HG03095 (cell line): ENCODE results near the gene TTLL11.
"Not testable (repeated sequence)": the region's sequence is repeated elsewhere in the genome, so short reads cannot be mapped to it uniquely, and the experiment has no call there.

Experiments
- ATAC-seq: cut with Tn5 transposase; IDR thresholded peaks from one replicate; pipeline ENCODE4 v1.9.1; 2021; ENCODE audit warnings: moderate library complexity; ENCODE audit not compliant: unreplicated experiment

The TTLL11 gene

GRCh38 chr9:122125509-122126330 lies 32.6 kb upstream of the TTLL11 start:
- no peak for ATAC-seq

GRCh38 chr9:122125158-122125508 lies 32.0 kb upstream of the TTLL11 start:
- no peak for ATAC-seq

- ATAC-seq = no peak
Measured at GRCh38 chr9:122124528-122124927, 31.4 kb upstream of the TTLL11 start.

GRCh38 chr9:122124048-122124447 lies 30.9 kb upstream of the TTLL11 start:
- ATAC-seq = no peak

GRCh38 chr9:122122903-122123632 lies 30.0 kb upstream of the TTLL11 start:
- peak; percentile 47 for ATAC-seq

GRCh38 chr9:122122468-122122867 lies 29.4 kb upstream of the TTLL11 start:
- ATAC-seq = no peak

- no peak for ATAC-seq
Measured at GRCh38 chr9:122121931-122122330, 28.8 kb upstream of the TTLL11 start.

- no peak for ATAC-seq
Measured at GRCh38 chr9:122121391-122121790, 28.3 kb upstream of the TTLL11 start.

GRCh38 chr9:122120316-122121071 lies 27.4 kb upstream of the TTLL11 start:
- no peak for ATAC-seq

GRCh38 chr9:122119721-122120120 lies 26.6 kb upstream of the TTLL11 start:
- no peak for ATAC-seq

GRCh38 chr9:122119166-122119521 lies 26.0 kb upstream of the TTLL11 start:
- ATAC-seq = no peak

- ATAC-seq = no peak
Measured at GRCh38 chr9:122118343-122119165, 25.4 kb upstream of the TTLL11 start.

GRCh38 chr9:122117241-122117640 lies 24.1 kb upstream of the TTLL11 start:
- ATAC-seq = not testable (repeated sequence)

- no peak for ATAC-seq
Measured at GRCh38 chr9:122116448-122117173, 23.5 kb upstream of the TTLL11 start.

GRCh38 chr9:122116040-122116439 lies 22.9 kb upstream of the TTLL11 start:
- no peak for ATAC-seq

- no peak for ATAC-seq
Measured at GRCh38 chr9:122115176-122116035, 22.3 kb upstream of the TTLL11 start.

GRCh38 chr9:122113574-122113973 lies 20.5 kb upstream of the TTLL11 start:
- ATAC-seq = no peak

GRCh38 chr9:122112238-122112637 lies 19.1 kb upstream of the TTLL11 start:
- no peak for ATAC-seq

- no peak for ATAC-seq
Measured at GRCh38 chr9:122111413-122112085, 18.4 kb upstream of the TTLL11 start.
